GM21737 (cell line): ENCODE data around the gene KLHDC7B.

Experiments used
- ATAC-seq: cut with Tn5 transposase; IDR thresholded peaks from one replicate; pipeline ENCODE4 v1.9.1; 2021; ENCODE audit warnings: mild to moderate bottlenecking, moderate library complexity; ENCODE audit not compliant: unreplicated experiment

The KLHDC7B gene

DNA sequence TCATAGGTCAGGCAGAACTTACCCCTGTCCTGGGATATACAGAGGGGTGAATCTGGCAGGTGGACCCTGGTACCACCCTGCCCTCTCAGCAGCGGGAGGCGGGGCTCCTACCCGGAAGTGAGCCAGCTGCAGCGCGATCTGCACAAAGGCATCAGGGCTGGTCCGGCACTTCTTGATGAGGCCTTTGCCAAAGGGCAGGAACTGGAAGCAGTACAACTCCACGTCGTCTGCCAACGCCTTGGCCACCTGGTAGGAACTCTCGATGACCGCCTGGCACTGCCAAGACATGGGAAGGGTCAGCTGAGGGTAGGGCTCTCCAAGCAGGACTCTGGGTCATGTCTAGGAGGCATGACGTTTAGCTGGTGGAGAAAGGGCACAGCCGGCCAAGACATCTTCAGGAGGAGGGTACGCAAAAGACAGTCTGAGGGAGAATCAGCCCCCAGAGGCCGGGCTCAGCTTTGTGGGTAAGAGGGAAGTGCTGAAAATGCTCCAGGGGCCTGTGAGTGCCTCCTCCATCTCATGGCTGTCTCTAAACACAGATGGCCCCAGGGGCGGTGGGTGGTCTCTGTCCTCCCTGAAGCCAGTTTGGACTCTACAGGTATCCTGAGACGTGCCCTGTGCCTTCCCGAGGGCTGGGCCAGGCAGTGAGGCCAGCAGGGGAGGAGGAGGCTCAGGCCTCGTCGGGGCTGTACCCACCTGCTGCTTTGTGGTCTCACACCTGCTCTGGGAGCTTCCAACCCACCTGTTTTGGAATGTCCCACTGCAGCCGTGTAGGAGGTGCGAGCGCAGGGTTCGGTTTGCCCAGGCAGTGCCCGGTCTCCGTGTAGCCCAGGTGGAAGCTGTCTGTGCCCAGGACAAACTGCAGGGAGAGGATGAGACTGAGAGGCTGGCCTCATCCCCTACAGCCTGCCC is 25.8 kb downstream of the KLHDC7B start:
- no peak for ATAC-seq

GRCh38 chr22:50572965-50573364 is 27.3 kb downstream of the KLHDC7B start:
- no peak for ATAC-seq

DNA sequence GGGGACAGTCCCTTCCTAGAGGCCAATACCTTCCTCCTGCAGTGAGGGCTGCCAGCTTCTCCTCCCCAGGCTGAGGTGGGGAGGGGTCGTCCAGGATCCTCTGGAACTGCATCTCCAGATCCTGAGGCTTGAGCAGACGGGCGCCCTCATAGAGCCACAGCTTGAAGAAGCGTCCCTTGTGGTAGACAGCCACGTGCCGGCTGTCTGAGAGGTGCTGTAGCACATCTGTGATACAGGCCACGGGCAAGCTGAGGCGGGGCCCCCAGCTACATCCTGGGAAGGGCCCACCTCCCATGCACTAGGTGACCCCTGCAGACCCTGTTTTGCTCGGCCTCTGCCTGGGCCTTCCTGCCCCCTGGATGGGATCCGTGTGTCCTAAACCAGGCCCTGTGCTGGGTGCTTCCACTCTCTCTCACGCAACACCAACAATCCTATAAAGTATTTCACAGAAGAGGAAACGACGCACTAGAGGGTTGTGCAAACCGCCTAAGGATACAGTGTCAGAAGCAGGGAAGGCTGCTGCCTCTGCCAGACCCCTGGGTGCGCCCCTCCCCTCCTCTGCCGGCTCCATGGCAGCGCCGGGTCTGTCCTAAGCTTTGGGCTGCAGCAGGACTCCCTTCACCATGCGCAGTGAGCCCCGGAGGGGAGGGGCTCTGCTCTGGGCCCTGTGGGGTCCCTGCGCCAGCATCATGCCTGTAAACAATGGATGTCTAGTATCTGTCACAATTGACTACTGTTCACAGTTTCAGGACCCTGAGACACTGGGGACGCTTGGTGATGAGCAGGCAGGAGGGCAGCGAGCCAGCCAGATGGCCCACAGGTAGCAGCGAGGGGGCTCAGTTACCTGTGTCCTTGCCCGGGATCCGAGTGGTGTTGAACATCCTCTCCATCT is 28.0 kb downstream of the KLHDC7B start:
- ATAC-seq = no peak

DNA sequence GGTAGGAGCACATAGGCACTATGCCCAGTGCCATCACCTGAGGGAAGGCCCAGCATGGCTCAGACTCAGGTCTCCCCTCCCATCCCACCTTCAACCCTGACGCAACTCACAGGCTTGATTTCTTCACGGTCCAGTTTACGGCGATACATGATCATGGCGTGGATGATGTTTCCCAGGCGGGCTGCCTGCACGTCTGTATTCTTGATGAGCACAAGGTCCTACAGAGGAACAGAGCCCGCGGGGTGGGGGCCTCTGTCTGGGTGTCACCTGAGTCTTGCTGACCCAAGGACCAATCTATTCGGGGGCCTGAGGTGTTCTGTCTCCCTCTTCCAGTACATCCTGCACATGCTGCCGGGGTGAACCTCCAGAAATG is 28.7 kb downstream of the KLHDC7B start:
- no peak for ATAC-seq

DNA sequence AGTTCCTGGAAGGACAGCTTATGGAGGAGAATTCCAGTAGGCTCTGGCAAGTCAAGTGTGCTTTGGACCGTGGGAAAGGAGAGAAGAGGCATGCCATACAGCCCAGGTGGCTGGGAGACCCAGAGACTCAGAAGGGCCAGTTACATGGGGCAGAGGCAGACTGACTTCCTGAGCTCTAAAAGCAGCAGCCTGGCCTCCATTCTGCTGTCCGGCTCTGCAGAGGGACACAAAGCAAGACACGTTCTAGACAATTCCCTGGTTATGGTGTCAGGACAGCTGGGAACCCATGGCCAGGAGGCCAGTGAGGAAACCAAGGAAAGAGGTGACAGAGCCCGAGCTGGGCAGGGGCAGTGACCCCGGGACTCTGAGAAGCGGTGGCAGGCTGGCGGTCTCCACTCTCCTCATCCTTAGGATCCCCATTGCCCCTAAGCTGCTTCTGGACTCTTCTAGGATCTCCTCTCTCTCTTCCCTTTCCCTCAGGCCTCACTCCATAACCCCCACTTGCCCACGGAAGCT is 29.8 kb downstream of the KLHDC7B start:
- no peak for ATAC-seq

GRCh38 chr22:50576070-50576469 is 30.4 kb downstream of the KLHDC7B start:
- ATAC-seq = no peak

DNA sequence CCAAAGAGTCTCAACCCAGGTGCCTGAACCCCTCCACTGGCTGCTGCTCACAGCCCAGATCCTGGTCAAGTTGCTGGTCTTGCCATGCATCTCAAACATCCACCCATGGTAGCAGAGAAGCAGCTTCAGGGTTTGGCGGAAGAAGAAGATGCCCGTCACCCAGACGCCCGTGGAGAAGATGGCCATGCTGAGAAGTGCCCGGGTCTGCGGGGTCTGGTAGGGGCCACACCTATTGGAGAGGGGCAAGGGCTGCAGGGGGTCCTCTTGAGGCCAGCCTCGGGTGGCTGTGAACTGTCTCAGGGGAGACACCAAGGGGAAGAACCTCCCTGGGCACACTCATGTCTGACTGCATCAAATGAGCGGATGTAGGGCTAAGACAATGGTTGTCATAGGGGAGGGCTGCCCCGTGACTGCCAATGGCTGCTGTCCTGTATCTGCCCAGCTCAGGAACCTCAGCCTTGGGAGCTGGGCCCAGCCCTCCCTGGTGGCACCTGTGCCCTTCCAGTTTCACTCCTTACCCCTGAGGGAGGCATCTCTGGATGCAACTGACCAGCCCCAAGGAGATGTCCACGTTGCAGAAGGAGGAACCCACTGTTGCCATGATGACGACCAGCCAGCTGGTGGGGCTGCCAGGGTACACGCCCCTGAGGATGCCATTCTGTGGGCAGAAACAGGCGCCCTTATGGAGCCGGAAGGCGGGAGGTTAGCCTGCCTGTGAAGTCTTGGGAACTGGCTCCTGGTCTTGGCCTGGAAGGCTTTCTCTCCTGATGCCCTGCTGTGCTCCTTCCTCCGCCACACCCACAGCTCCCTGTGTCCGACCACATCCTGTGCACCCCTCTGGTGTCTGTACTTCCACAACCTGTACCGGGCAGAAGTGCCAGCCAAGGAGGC is 31.4 kb downstream of the KLHDC7B start:
- ATAC-seq = no peak

DNA sequence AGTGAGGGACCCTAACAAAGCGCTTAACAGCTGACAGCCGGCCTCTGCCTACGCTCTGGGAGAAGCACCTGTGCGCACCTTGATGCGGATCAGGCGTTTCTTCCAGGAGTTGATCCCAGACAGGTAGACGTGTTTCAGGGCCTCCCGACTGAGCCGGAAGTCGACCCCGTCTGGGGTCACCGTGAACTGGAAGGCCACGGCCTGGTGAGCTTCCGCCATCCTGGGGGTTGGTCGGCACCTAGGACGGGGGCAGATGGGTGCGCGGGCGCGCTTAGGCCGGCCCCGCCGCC is 31.9 kb downstream of the KLHDC7B start:
- no peak for ATAC-seq

DNA sequence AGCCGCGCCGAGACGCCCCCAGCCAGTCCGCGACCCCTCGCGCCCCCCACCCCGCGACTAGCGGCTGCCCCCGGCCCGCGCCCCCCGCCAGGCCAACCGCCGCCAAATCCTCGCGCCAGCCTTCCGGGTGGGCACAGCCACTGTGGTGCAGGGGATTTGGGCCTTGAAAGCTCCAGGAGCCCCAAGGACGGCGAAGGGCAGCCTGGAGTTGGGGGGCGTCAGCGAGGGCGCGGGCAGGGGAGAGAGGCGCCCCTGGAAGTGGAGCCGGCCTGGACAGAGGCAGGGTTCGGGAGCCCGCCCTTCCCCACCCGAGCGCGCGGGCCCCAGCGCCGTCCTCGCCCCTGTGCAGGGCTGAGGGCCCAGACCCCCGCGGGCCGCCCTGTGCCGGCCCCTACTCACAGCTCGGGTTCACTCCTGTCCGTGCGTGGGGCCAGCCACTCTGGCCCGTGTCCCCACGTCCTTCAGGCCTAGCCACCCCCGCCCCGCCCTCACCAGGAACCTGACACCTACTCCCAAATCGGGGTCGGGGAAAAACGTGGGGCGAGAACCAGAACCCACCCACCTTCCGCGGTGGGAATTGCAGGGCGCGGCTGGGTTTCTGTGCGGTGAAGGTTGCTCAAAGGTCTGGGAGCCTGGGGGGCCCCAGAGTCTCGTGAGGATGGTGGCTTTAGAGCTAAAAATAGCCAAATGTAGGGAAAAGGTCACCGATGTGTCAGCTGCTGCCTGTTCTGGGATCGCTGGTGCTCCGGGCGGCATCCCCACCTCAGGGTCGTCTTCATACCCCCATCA is 32.5 kb downstream of the KLHDC7B start, which contains the start of gene CPT1B:
Gene CPT1B, minus strand, starts transcription at position 441 of the 789 bp plus-strand sequence. CDS start 512 bp downstream, outside the sequence.
- ATAC-seq = no peak

GRCh38 chr22:50578776-50579310 is 33.1 kb downstream of the KLHDC7B start:
- no peak for ATAC-seq

DNA sequence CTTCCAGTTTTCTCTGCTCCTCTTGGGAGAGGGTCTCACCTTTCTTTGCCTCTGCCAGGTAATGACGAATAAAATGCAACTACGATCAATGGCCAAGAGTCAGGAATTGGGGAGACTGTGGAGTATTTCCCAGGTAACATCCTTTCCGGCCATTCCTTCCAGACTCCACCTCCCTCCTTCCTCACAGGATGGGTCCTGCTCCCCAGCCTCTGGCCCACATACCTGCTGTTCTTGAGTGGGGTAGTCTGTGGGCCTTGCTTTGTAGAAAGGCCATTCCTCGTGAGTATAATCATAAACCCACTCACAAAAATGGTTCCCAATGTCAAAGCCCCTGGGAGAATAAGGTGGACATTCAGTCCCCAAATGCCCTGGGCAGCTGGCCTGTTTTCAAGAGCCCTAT is 34.1 kb downstream of the KLHDC7B start:
- no peak for ATAC-seq

DNA sequence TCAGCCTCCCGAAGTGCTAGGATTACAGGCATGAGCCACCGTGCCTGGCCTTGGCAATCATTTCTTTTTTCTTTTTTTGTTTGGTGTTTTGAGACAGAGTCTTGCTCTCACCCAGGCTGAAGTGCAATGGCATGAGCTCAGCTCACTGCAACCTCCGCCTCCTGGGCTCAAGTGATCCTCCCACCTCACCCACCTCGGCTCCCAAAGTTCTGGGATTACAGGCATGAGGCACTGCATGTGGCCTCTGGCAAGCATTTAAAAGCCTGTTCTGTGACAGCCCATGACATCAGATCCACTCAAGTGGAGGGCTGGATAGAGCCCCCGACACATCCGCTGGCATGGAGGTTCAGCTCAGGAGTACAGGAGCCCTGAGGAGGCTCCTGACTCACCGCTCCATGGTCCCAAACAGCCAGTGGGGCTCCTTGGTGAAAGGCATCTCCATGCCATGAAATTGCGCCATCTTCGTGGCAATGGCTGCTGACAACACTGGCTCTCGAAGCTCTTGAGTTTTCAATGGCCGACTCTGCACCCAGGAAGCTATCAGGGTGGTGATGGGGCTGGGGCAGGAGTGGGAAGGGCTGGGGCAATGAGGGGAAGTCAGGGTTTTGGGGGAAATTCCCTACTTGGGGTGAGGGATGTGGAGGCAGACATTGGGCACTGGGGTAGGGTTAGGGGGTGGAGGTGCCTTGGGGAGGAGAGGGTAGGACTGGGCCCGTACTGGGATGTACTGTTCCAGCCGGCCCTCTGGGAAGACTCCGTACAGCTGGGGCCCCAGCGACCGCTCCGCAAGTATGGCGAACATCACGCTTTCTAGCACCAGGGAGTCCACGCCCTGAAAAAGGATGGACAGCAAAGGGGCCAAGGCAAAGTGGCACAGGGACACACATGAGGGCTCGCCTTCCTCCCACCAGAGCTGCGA is 35.6 kb downstream of the KLHDC7B start:
- no peak for ATAC-seq

DNA sequence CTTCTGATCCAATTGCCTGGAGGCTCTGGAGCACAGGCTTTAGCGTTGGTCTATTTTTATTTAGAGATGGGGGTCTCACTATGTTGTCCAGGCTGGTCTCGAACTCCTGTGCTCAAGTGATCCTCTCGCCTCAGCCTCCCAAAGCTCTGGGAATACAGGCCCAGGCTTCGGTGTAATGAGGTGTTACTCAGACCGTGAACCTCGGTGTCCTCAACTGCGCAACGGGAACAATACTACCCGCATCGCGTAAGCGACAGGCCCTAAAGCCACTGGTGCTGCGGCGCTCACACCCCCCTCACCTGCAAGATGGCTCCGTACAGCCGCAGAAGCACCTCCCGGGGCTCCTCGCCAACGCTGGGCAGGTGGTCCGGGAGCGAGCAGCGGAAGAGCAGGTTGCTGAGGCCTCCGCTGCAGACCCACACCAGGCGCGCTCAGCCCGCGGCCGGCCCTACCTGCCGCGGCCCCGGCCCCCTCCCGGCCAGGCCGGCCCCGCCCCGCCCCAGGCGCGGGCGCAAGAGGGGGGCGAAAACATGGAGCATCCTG is 36.3 kb downstream of the KLHDC7B start:
- ATAC-seq = no peak

DNA sequence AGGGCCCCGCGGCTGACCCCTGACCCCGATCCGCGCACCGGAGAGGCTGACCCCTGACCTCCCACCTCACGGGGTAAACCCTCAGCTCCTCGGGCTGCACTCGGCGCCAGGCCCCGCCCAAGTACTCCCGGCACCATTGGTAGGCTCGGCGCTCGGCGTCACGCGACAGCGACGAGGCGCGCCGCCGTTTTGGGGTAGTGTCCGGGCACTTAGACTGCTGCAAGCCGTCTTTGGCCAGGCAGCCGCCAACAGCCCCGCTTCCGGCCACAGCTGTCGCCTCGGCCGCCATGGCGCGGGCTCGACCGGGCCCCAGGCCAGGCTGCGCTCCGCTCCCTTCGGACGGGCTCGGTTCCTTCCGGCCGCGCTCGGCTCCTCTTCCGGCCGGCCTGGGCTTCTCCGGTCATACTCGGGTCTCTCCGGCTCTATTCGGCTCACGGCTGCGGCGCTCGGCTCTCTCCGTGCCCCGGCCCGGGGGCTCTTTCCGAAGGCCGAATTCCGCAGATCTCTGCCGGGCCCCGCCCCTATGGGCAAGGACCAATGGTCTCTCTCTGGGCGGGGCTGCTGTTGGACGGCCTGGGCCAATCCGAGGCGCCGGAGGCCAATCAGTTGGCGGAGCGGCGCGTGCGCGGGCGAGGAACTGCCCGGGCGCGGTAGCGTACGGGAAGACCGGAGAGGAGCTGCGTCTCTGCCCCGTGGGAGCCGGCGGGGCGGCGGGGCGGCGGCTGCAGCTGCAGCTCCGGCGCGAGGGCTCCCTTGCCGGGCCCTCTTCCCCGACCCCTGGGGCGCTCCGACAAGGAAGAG is 37.0 kb downstream of the KLHDC7B start, which contains the start of gene CHKB:
Gene CHKB, minus strand, starts transcription at position 357 of the 801 bp plus-strand sequence. Its CDS starts 68 bp downstream, at position 289.
- ATAC-seq = peak; percentile 87

DNA sequence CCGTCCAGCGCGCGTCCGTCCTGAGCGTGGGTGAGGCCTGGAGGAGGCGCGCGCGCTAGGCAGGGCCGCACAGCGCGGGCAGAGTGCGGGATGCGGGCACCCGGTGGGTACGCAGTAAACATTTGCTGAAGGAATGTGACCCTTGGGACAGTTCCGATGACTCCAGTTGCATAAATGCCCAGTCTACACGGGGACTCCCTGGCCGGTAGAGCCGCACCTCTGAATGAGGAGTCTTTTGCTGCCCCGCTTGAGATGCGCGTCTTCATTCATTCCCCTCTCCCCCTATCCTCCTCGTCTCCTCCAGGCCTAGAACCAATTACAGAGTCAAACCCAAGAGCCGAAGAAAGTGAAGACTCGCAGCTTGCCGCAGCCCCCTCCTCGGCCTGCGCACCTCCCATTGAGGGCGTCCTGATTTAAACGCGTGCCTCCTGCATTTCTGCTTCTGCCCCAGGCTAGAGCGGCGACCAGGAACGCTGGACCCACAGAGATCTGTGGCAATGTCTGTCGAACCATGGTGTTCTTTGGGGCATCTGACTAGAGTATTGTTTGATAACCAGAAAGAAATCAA is 37.7 kb downstream of the KLHDC7B start:
- peak; percentile 22 for ATAC-seq

DNA sequence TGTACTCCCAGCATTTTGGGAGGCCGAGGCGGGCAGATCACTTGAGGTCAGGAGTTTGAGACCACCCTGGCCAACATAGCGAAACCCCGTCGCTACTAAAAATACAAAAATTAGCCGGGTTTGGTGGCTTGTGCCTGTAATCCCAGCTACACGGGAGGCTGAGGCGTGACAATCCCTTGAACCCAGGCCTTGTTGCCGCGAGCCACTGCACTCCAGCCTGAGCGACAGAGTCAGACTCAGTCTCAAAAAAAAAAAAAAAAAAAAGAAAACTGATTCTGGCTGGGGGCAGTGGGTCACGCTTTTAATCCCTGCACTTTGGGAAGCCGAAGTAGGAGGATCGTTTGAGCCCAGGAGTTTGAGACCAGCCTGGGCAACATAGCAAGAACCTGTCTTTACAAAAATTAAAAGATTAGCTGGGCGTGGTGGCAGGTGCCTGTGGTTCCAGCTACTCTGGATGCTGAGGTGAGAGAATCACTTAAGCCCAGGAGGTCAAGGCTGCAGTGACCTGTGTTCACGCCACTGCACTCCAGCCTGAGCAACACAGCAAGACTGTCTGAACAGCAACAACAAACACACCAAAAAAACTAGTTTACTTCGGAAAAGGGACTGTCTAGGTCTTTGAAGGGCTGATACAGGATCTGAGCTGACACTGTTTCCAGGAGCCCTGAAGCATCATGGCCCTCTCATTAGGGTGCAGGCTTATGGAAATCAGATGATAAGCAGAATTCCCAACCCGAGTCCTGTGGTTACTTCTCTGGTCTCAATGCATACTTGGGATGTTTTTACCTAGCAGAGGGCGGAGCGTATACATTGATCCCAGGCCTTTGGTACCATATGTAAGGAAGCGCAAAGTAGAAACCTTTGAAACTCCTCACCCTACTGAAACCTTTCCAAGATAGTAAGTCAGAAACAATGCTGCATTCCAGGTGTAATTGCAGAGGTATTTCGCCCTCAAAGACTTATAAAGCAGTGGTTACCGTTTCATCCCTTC is 38.7 kb downstream of the KLHDC7B start:
- no peak for ATAC-seq
